HCT116 (cell line): ENCODE results near the gene RAPSN. TPM values are rescaled to one million over a fixed set of nuclear protein-coding genes. Genes with fewer than 3 reads are reported as not detected.

Experiments used
- ATAC-seq: fragments of 200-7000 bp; cut with Tn5 transposase; 2 replicates; pipeline ENCODE4 v1.9.1; 2020; ENCODE audit warnings: mild to moderate bottlenecking, moderate library complexity
- BruUV-seq: library from RNA; stranded (reverse); fragments of 400-500 nt; replicated peaks from 2 replicates; lab custom pipeline; 2021; lab: Mats Ljungman, UMichigan
- CTCF ChIA-PET: fragments of 300-600 bp; sonication (Branson Sonifier 250); formaldehyde crosslinking; loops from one replicate; lab custom pipeline; 2021; ENCODE audit warnings: antibody characterized with exemption; lab: Charles Lee
- POLR2A ChIA-PET: fragments of 300-600, 350-600 bp; sonication (Branson Sonifier 250); formaldehyde crosslinking; loops from one replicate; lab custom pipeline; 2021; ENCODE audit warnings: antibody characterized with exemption; lab: Charles Lee
- RAD21 ChIA-PET, 2 experiments: fragments of 300-600 bp; sonication (Branson Sonifier 250); formaldehyde crosslinking; loops; one replicate each; lab custom pipeline; 2023; ENCODE audit warnings: low total read pairs in 2 of 2; ENCODE audit not compliant: uncharacterized antibody in 2 of 2, unreplicated experiment in 2 of 2, low non-redundant PET in 1 of 2; lab: Charles Lee
- DNase-seq: peaks from one replicate; pipeline ENCODE4 v3.0.0-alpha.2; 2010; ENCODE audit warnings: low read depth, low spot score
- H2AFZ ChIP-seq: fragments of 200-600 bp; shearing (Covaris generic), sonication (generic); 2 replicates; pipeline ENCODE4 v1.6.1; 2017; ENCODE audit warnings: low read depth, mixed run types, mixed read lengths, antibody characterized with exemption, low read length; ENCODE audit not compliant: poor library complexity, severe bottlenecking
- H3K27ac ChIP-seq: 2 replicates; pipeline ENCODE4 v1.5.1; 2012; ENCODE audit warnings: low read depth, low read length
- H3K27me3 ChIP-seq: fragments of 200-600 bp; sonication (generic); 2 replicates; pipeline ENCODE4 v1.6.1; 2016; ENCODE audit warnings: mixed run types, low read length, mixed read lengths; ENCODE audit not compliant: insufficient read depth
- H3K36me3 ChIP-seq, 2 experiments: fragments of 200-500 bp in 1 of 2; fragments of 200-600 bp in 1 of 2; sonication (Bioruptor generic) in 1 of 2; sonication (generic) in 1 of 2; 2 replicates each; pipeline versions ENCODE4 v1.5.1 to v1.6.1; 2014 to 2016; ENCODE audit warnings: low read length in 2 of 2, inconsistent platforms in 1 of 2, mixed read lengths in 1 of 2, mixed run types in 1 of 2; ENCODE audit not compliant: insufficient read depth in 2 of 2, control insufficient read depth in 1 of 2
- H3K4me1 ChIP-seq, 2 experiments: fragments of 200-600 bp in 1 of 2; sonication (generic) in 1 of 2; 2 replicates each; pipeline versions ENCODE4 v1.5.1 to v1.6.1; 2012 to 2017; ENCODE audit warnings: low read length in 2 of 2, inconsistent platforms in 1 of 2, mild to moderate bottlenecking in 1 of 2, mixed read lengths in 1 of 2, mixed run types in 1 of 2, moderate library complexity in 1 of 2; ENCODE audit not compliant: insufficient read depth in 2 of 2, control insufficient read depth in 1 of 2
- H3K4me2 ChIP-seq: fragments of 200-600 bp; sonication (generic); 2 replicates; pipeline ENCODE4 v1.6.1; 2017; ENCODE audit warnings: mixed run types, low read length, mixed read lengths
- H3K4me3 ChIP-seq, 2 experiments: fragments of 200-600 bp in 1 of 2; sonication (generic) in 1 of 2; replicated peaks in 1 of 2; 2 replicates each; pipeline ENCODE4 v1.5.1; 2011 to 2016; ENCODE audit warnings: low read length in 2 of 2, control low read depth in 1 of 2, low read depth in 1 of 2, mild to moderate bottlenecking in 1 of 2, mixed read lengths in 1 of 2, mixed run types in 1 of 2
- H3K79me2 ChIP-seq: fragments of 200-600 bp; sonication (generic); 2 replicates; pipeline ENCODE4 v1.6.1; 2017; ENCODE audit warnings: mild to moderate bottlenecking, mixed run types, low read length, moderate library complexity, mixed read lengths; ENCODE audit not compliant: insufficient read depth
- H3K9ac ChIP-seq: fragments of 200-600 bp; sonication (generic); 2 replicates; pipeline ENCODE4 v1.6.1; 2016; ENCODE audit warnings: low read length, mixed read lengths
- H3K9me2 ChIP-seq: fragments of 200-600 bp; sonication (generic), shearing (Covaris generic); 2 replicates; pipeline ENCODE4 v1.6.1; 2017; ENCODE audit warnings: mixed run types, mild to moderate bottlenecking, moderate library complexity; ENCODE audit not compliant: insufficient read depth
- H3K9me3 ChIP-seq, 2 experiments: fragments of 200-500 bp in 1 of 2; fragments of 200-600 bp in 1 of 2; sonication (Bioruptor generic) in 1 of 2; sonication (generic) in 1 of 2; 2 replicates each; pipeline ENCODE4 v1.6.1; 2014 to 2017; ENCODE audit warnings: low read length in 2 of 2, mixed read lengths in 2 of 2, inconsistent platforms in 1 of 2, low read depth in 1 of 2, mild to moderate bottlenecking in 1 of 2, mixed run types in 1 of 2, moderate library complexity in 1 of 2; ENCODE audit not compliant: control insufficient read depth in 1 of 2, insufficient read depth in 1 of 2
- H4K20me1 ChIP-seq: fragments of 200-600 bp; sonication (generic), shearing (Covaris generic); 2 replicates; pipeline ENCODE4 v1.6.1; 2017; ENCODE audit warnings: mixed run types, mild to moderate bottlenecking, moderate library complexity; ENCODE audit not compliant: insufficient read depth
- ATF3 ChIP-seq: IDR thresholded peaks from 2 replicates; pipeline ENCODE4 v1.6.1; 2012
- ELF1 ChIP-seq: IDR thresholded peaks from 2 replicates; pipeline ENCODE4 v1.6.1; 2012; ENCODE audit warnings: low read depth, borderline replicate concordance
- MAX ChIP-seq: IDR thresholded peaks from 2 replicates; pipeline ENCODE4 v1.6.1; 2012
- POLR2A ChIP-seq: IDR thresholded peaks from 2 replicates; pipeline ENCODE4 v1.7.0; 2011; ENCODE audit warnings: borderline replicate concordance; ENCODE audit not compliant: insufficient read depth, insufficient read length; ENCODE audit errors: extremely low read depth
- RAD21 ChIP-seq: IDR thresholded peaks from 2 replicates; pipeline ENCODE4 v1.6.1; 2012; ENCODE audit warnings: low read depth, mild to moderate bottlenecking
- REST ChIP-seq: IDR thresholded peaks from 2 replicates; pipeline ENCODE4 v1.6.1; 2012; ENCODE audit warnings: low read depth
- SIN3A ChIP-seq: IDR thresholded peaks from 2 replicates; pipeline ENCODE4 v1.6.1; 2012; ENCODE audit warnings: low read depth
- SP1 ChIP-seq: IDR thresholded peaks from 2 replicates; pipeline ENCODE4 v1.6.1; 2012; ENCODE audit warnings: low read depth
- SRF ChIP-seq: IDR thresholded peaks from 2 replicates; pipeline ENCODE4 v1.6.1; 2012; ENCODE audit warnings: low read depth
- TCF7L2 ChIP-seq: IDR thresholded peaks from 2 replicates; pipeline ENCODE4 v1.7.0; 2011; ENCODE audit warnings: borderline replicate concordance, inconsistent platforms; ENCODE audit not compliant: insufficient read depth, insufficient read length; ENCODE audit errors: extremely low read depth
- intact Hi-C: fragments of 100-400 bp; cut with micrococcal nuclease; formaldehyde crosslinking; loops from 2 replicates; pipeline ENCODE4 v1.10.0; 2022
- total RNA-seq: library from RNA; stranded (reverse); gene quantifications from one replicate; pipeline ENCODE4 v1.2.1, GENCODE V29; 2021; ENCODE audit not compliant: unreplicated experiment

The RAPSN gene
- total RNA-seq, 1 experiment from 2014 or later: 0.57 TPM

GRCh38 chr11:47488674-47489394 lies 39.9 kb upstream of the RAPSN start (continued):
- no peak for TF ChIP-seq ELF1
- no peak for TF ChIP-seq SIN3A
- TF ChIP-seq TCF7L2: no peak
- TF ChIP-seq POLR2A: no peak

GRCh38 chr11:47488111-47488510 lies 39.2 kb upstream of the RAPSN start:
- no peak for ATAC-seq
- intact Hi-C loops: no loop called here
- RAD21 ChIA-PET: no interaction called here
- CTCF ChIA-PET: no interaction called here
- no peak for DNase-seq
- Histone ChIP-seq H3K4me2 (no peak overlapping the region), H3K9ac (no peak overlapping the region), H3K36me3 (peaks cover 29 to 37% of the 10 kb centered on the region in 2 experiments; a peak in 3 of 4 replicates), H3K79me2 (peaks cover 58% of the 10 kb centered on the region), H3K4me3 (no peak overlapping the region), H2AFZ (no peak overlapping the region), H3K9me3 (no peaks in the 10 kb centered on the region), H3K4me1 (no peaks in the 10 kb centered on the region), H3K9me2 (no peaks in the 10 kb centered on the region), H4K20me1 (0 out of 2 replicates have a peak, but pooled peaks cover 14% of the 10 kb centered on the region), H3K27ac (no peak overlapping the region), H3K27me3 (no peaks in the 10 kb centered on the region)
- POLR2A ChIA-PET: no interaction called here
- BruUV-seq: no TSS peak
- TF ChIP-seq SRF (no peak), REST (no peak), MAX (no peak), TCF7L2 (no peak), SP1 (no peak), ATF3 (no peak), RAD21 (no peak)
